D721Med (cell line): ENCODE data around the gene EDDM13.
A peak's percentile ranks its signal among the peaks of the same experiment; 100 is the strongest.
"Not testable (repeated sequence)": the region's sequence is repeated elsewhere in the genome, so short reads cannot be mapped to it uniquely, and the experiment has no call there.

Experiments used
- DNase-seq: peaks from one replicate; pipeline ENCODE4 v3.0.0; 2011; ENCODE audit warnings: low spot score; ENCODE audit not compliant: insufficient read length
- FAIRE-seq: peaks from 2 replicates; lab custom pipeline; 2011; peaks lifted over from hg19 to GRCh38; lab: Jason Lieb, UNC
- TF ChIP-seq, protein P1 (sequence below): IDR thresholded peaks from 2 replicates; pipeline ENCODE4 v1.5.1; 2012; ENCODE audit warnings: mild to moderate bottlenecking, control low read depth; ENCODE audit not compliant: insufficient read depth; ENCODE audit errors: missing control alignments

EDDM13 gene, protein sequence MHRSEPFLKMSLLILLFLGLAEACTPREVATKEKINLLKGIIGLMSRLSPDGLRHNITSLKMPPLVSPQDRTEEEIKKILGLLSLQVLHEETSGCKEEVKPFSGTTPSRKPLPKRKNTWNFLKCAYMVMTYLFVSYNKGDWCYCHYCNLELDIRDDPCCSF

GRCh38 chr19:56272161-56272798 lies at the start of gene EDDM13:
TSS of gene EDDM13 (plus strand) at chr19:56272748. CDS start at chr19:56272835, 87 bp downstream.
- TF ChIP-seq, protein P1, sequence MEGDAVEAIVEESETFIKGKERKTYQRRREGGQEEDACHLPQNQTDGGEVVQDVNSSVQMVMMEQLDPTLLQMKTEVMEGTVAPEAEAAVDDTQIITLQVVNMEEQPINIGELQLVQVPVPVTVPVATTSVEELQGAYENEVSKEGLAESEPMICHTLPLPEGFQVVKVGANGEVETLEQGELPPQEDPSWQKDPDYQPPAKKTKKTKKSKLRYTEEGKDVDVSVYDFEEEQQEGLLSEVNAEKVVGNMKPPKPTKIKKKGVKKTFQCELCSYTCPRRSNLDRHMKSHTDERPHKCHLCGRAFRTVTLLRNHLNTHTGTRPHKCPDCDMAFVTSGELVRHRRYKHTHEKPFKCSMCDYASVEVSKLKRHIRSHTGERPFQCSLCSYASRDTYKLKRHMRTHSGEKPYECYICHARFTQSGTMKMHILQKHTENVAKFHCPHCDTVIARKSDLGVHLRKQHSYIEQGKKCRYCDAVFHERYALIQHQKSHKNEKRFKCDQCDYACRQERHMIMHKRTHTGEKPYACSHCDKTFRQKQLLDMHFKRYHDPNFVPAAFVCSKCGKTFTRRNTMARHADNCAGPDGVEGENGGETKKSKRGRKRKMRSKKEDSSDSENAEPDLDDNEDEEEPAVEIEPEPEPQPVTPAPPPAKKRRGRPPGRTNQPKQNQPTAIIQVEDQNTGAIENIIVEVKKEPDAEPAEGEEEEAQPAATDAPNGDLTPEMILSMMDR, result no peak
- no peak for FAIRE-seq
- DNase-seq, result no peak

GRCh38 chr19:56222901-56223300 lies 49.6 kb upstream of the EDDM13 start:
- TF ChIP-seq, protein P1, result no peak
- DNase-seq (no peak), FAIRE-seq (no peak)

DNA sequence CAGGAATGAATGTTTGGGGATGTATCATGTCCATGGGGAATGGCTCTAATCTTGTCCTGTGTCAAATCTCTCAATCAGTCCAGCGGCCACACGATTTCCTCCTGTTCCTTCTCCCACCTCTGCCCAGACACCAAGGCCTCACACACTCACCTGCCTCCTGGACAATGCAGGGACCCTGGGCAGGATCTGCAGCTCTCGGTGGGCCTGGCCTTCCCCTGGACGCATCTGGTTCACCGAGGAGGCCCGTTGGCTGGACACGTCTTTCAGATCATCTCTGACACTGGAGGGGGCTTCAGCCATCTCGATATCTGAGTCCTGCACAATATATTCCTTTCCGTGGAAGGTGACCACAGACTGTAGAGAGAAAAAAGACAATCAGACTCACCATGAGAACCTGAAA lies 49.1 kb upstream of the EDDM13 start:
- DNase-seq (no peak), FAIRE-seq (no peak)
- TF ChIP-seq, protein P1, result no peak

- no peak for FAIRE-seq
- no peak for DNase-seq
- TF ChIP-seq, protein P1, result no peak
Measured at GRCh38 chr19:56245121-56245740, 27.3 kb upstream of the EDDM13 start.

DNA sequence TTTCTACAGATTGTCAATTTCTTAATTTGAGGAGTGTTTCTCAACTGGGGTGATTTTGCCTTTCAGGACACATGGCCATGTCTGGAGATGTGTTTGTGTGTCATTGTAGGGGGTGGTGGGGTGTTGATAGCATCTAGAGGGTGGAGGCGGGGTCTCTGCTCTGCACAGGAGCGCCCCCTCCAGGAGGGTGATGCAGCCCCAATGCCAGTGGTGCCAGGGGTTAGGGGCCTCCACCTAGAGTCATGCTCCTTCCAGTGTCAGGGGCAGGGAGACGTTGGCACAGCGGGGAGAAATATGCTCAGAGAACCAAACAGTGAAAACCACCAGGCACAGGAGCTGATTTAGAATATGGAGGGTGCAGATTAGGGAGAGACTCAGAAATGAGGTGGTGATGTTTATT lies 26.8 kb upstream of the EDDM13 start:
- FAIRE-seq, DNase-seq: not testable (repeated sequence)

GRCh38 chr19:56248736-56249338 lies 23.7 kb upstream of the EDDM13 start:
- DNase-seq, FAIRE-seq: not testable (repeated sequence)

DNA sequence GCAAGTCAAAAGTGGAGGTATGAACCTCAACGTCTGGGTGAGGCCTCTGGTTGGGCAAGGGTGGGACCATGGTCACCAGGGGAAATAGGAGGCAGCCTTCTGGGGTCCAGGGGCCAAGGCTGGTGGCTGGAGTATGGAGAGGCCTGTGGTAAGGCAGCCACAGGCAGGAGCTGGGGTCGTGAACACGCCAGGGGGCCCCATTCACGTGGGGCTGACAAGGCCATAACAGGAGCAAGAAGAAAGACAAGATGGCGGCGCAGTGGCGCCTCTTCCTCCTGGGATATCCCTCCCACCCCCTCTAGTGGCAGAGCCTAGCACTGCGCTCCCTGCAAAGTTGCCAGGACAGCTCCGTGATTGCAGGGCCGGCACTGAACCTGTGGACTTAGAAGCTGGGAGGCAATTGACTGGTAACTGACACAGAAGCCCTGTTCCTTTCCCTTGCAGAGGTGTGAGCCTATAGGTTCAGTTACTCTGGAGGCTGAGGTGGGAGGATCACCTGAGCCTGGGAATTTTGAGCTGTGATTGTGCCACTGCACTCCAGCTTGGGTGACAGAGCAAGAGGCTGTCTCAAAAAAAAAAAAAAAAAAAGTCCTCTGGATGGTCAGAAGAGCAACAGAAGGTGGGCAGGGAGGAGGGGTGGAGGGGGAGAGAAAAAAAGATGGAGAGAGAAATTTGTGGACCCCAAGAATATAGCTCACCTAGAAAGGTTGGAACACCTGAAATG lies 19.7 kb upstream of the EDDM13 start:
- TF ChIP-seq, protein P1, result peak; percentile 54
- no peak for FAIRE-seq
- DNase-seq, result peak; percentile 51

DNA sequence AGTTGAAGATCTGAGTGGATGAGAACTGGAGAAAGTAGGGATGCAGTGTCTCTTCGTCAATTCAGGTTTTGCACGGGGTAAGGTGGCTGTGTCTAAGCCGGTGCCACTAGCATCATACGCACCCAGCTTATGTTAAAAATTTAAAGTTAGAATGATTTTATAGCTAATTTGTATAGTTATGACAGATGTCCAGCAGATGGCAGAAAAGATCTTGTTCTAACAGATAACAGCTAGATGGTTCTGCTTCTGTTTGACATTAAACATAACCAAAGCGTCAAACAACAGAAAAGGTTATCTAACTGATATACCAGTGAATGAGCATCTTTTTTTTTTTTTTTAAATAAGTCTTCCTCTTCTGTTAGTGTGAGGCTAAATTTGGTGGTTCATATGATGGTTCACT lies 18.8 kb upstream of the EDDM13 start:
- FAIRE-seq (peak; percentile 16), DNase-seq (no peak)
- TF ChIP-seq, protein P1, result peak; percentile 69
